HEK293 (cell line): ENCODE data around the gene MYO7B.
"Not testable (repeated sequence)": the region's sequence is repeated elsewhere in the genome, so short reads cannot be mapped to it uniquely, and the experiment has no call there.

ENCODE experiments used
- CTCF ChIA-PET: fragments of 350-600 bp; formaldehyde crosslinking; extraction: SDS; loops from one replicate; lab custom pipeline; 2021; ENCODE audit warnings: antibody characterized with exemption; lab: Yijun Ruan, JAX
- POLR2A ChIA-PET: fragments of 300-600 bp; formaldehyde crosslinking; extraction: SDS; loops from one replicate; lab custom pipeline; 2020; ENCODE audit warnings: antibody characterized with exemption, inconsistent platforms; lab: Yijun Ruan, JAX
- H3K27ac ChIP-seq: fragments of 200-500 bp; sonication (Bioruptor generic); 2 replicates; pipeline ENCODE4 v1.5.1; 2014; ENCODE audit warnings: low read depth, low read length, control low read depth, inconsistent platforms; ENCODE audit errors: extremely low read depth
- H3K36me3 ChIP-seq, 2 experiments: fragments of 200-500 bp in 1 of 2; sonication (Bioruptor generic) in 1 of 2; 1 replicate in 1 of 2; 2 replicates in 1 of 2; pipeline ENCODE4 v1.5.1; 2014 to 2017; ENCODE audit warnings: inconsistent platforms in 2 of 2, low read length in 2 of 2; ENCODE audit not compliant: control insufficient read depth in 2 of 2, insufficient read depth in 1 of 2
- H3K4me1 ChIP-seq: fragments of 200-500 bp; sonication (Bioruptor generic); 2 replicates; pipeline ENCODE4 v1.5.1; 2014; ENCODE audit warnings: mild to moderate bottlenecking, low read length, inconsistent platforms; ENCODE audit not compliant: control insufficient read depth, insufficient read depth
- H3K4me3 ChIP-seq: 2 replicates; pipeline ENCODE4 v1.5.1; 2011; ENCODE audit warnings: low read depth, mild to moderate bottlenecking, control low read depth, low read length, moderate library complexity
- H3K9me3 ChIP-seq: fragments of 200-500 bp; sonication (Bioruptor generic); 2 replicates; pipeline ENCODE4 v1.5.1; 2014; ENCODE audit warnings: low read depth, low read length, inconsistent platforms; ENCODE audit not compliant: control insufficient read depth, insufficient read depth
- BCL11B ChIP-seq: fragments of 450-650 bp; formaldehyde crosslinking; IDR thresholded peaks from 2 replicates; pipeline ENCODE4 v1.5.1; 2016; ENCODE audit warnings: low read depth, missing biosample characterization, missing genetic modification characterization
- FEZF1 ChIP-seq: fragments of 450-650 bp; formaldehyde crosslinking; IDR thresholded peaks from 2 replicates; pipeline ENCODE4 v1.5.1; 2016; ENCODE audit warnings: missing biosample characterization, missing genetic modification characterization
- GLIS1 ChIP-seq: fragments of 450-650 bp; formaldehyde crosslinking; IDR thresholded peaks from 2 replicates; pipeline ENCODE4 v1.5.1; 2016; ENCODE audit warnings: missing biosample characterization, missing genetic modification characterization
- HOXA7 ChIP-seq: sonication (generic); formaldehyde crosslinking; IDR thresholded peaks from 2 replicates; pipeline ENCODE4 v1.8.1; 2022; ENCODE audit warnings: missing genetic modification reagents, borderline replicate concordance
- INSM2 ChIP-seq: fragments of 450-650 bp; formaldehyde crosslinking; IDR thresholded peaks from 2 replicates; pipeline ENCODE4 v1.5.1; 2016; ENCODE audit warnings: missing biosample characterization, missing genetic modification characterization
- SP7 ChIP-seq: fragments of 450-650 bp; formaldehyde crosslinking; IDR thresholded peaks from 2 replicates; pipeline ENCODE4 v1.5.1; 2016; ENCODE audit warnings: missing biosample characterization, missing genetic modification characterization
- ZBTB17 ChIP-seq: fragments of 450-650 bp; formaldehyde crosslinking; IDR thresholded peaks from 2 replicates; pipeline ENCODE4 v1.5.1; 2016; ENCODE audit warnings: missing biosample characterization, missing genetic modification characterization
- ZNF132 ChIP-seq: fragments of 450-650 bp; formaldehyde crosslinking; IDR thresholded peaks from 2 replicates; pipeline ENCODE4 v1.5.1; 2017; ENCODE audit warnings: missing biosample characterization, missing genetic modification characterization, borderline replicate concordance
- ZNF26 ChIP-seq: fragments of 450-650 bp; formaldehyde crosslinking; IDR thresholded peaks from 2 replicates; pipeline ENCODE4 v1.5.1; 2016; ENCODE audit warnings: missing biosample characterization, missing genetic modification characterization
- ZNF37A ChIP-seq: fragments of 450-650 bp; IDR thresholded peaks from 2 replicates; pipeline ENCODE4 v1.5.1; 2018; ENCODE audit warnings: missing biosample characterization, missing genetic modification characterization
- ZNF704 ChIP-seq: fragments of 450-650 bp; formaldehyde crosslinking; IDR thresholded peaks from 2 replicates; pipeline ENCODE4 v1.5.1; 2016; ENCODE audit warnings: missing biosample characterization, missing genetic modification characterization
- ZNF768 ChIP-seq: fragments of 450-650 bp; formaldehyde crosslinking; IDR thresholded peaks from 2 replicates; pipeline ENCODE4 v1.5.1; 2018; ENCODE audit warnings: missing biosample characterization, mild to moderate bottlenecking, missing genetic modification characterization
- ZNF837 ChIP-seq: fragments of 450-650 bp; formaldehyde crosslinking; IDR thresholded peaks from 2 replicates; pipeline ENCODE4 v1.5.1; 2016; ENCODE audit warnings: missing biosample characterization, missing genetic modification characterization
- ZNF843 ChIP-seq: fragments of 450-650 bp; formaldehyde crosslinking; IDR thresholded peaks from 2 replicates; pipeline ENCODE4 v1.5.1; 2016; ENCODE audit warnings: missing biosample characterization, missing genetic modification characterization
- ZSCAN16 ChIP-seq: fragments of 450-650 bp; formaldehyde crosslinking; IDR thresholded peaks from 2 replicates; pipeline ENCODE4 v1.5.1; 2016; ENCODE audit warnings: missing biosample characterization, missing genetic modification characterization
- ZSCAN4 ChIP-seq: fragments of 450-650 bp; formaldehyde crosslinking; IDR thresholded peaks from 2 replicates; pipeline ENCODE4 v1.5.1; 2017; ENCODE audit warnings: missing biosample characterization, missing genetic modification characterization

MYO7B gene

GRCh38 chr2:127542231-127542630 lies 6.7 kb downstream of the MYO7B start:
- H3K9me3 ChIP-seq, result no peaks in the 10 kb centered on the region
- POLR2A ChIA-PET, result no interaction called here
- H3K4me3 ChIP-seq, result no peak overlapping the region
- CTCF ChIA-PET, result no interaction called here
- no peak overlapping the region for H3K27ac ChIP-seq
- no peaks in the 10 kb centered on the region for H3K36me3 ChIP-seq
- H3K4me1 ChIP-seq, result no peaks in the 10 kb centered on the region
- TF ChIP-seq BCL11B (tag by site-specific recombination), result no peak
- TF ChIP-seq GLIS1 (tag by site-specific recombination), result peak; percentile 20; the same call in 1 of the 2 replicates
- TF ChIP-seq, all 188 proteins: peak for 1

- H3K4me3 ChIP-seq, H3K27ac ChIP-seq, H3K36me3 ChIP-seq, POLR2A ChIA-PET, H3K9me3 ChIP-seq, CTCF ChIA-PET, H3K4me1 ChIP-seq: not testable (repeated sequence)
- 0 out of 2 replicates have a peak, but pooled peaks have one; percentile 24 for TF ChIP-seq ZSCAN4 (tag by site-specific recombination)
Observed at GRCh38 chr2:127543013-127543501, 7.6 kb downstream of the MYO7B start.

- ChIA-PET POLR2A (no interaction called here), CTCF (no interaction called here)
- Histone ChIP-seq H3K36me3 (no peaks in the 10 kb centered on the region), H3K9me3 (no peaks in the 10 kb centered on the region), H3K4me1 (no peaks in the 10 kb centered on the region), H3K4me3 (no peak overlapping the region), H3K27ac (no peak overlapping the region)
- TF ChIP-seq ZNF843 (tag by site-specific recombination) (no peak), INSM2 (tag by site-specific recombination) (no peak), ZNF837 (tag by site-specific recombination) (no peak), ZNF132 (no peak), ZNF704 (tag by site-specific recombination) (no peak), ZBTB17 (tag by site-specific recombination) (no peak), FEZF1 (tag by site-specific recombination) (no peak), HOXA7 (CRISPR knock-in tag) (no peak), ZSCAN16 (tag by site-specific recombination) (no peak), ZNF768 (tag by site-specific recombination) (no peak), SP7 (tag by site-specific recombination) (no peak), ZNF26 (tag by site-specific recombination) (no peak), ZNF37A (tag by site-specific recombination) (no peak)
Observed at GRCh38 chr2:127545189-127545588, 9.7 kb downstream of the MYO7B start.
